NCI-H1105 (cell line): Measurements from ENCODE around the gene ANGPTL2.

Experiments
- DNase-seq: peaks from one replicate; lab custom pipeline; 2025; lab: John Stamatoyannopoulos, UW

Gene ANGPTL2

DNA sequence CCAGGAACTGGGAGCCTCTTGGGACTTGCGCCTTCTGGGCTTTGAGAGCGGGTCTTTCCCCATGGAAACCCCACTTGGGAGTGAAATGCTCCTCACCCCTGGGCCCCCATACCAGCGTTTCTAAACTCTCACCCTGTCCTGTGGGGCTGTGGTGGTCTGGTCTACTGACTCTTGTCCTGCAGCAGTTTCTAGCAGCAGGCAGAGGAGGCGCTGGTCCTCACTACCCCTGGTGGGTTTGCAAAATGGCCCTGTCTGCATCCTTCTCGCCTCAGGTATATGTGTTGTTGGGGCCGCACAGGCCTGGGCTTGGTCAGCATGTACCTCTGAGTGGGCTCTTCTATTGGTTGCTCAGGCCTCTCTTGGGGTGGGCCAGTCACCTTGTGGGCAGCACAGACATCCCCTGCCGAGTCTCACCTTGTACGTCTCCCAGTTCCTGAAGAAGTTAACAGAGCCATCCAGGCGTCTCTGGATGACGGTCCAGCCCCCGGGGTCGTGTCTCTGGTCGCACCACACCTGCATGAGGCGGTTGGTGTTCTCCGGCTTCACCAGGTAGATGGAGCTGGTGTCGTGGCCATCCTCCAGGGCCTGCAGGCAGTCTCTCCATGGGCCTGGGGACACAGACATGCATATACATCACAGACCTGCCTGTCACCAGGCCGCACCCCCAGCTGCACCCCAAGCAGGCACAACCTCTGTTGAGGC lies 29.0 kb downstream of the ANGPTL2 start:
- DNase-seq: no peak

DNA sequence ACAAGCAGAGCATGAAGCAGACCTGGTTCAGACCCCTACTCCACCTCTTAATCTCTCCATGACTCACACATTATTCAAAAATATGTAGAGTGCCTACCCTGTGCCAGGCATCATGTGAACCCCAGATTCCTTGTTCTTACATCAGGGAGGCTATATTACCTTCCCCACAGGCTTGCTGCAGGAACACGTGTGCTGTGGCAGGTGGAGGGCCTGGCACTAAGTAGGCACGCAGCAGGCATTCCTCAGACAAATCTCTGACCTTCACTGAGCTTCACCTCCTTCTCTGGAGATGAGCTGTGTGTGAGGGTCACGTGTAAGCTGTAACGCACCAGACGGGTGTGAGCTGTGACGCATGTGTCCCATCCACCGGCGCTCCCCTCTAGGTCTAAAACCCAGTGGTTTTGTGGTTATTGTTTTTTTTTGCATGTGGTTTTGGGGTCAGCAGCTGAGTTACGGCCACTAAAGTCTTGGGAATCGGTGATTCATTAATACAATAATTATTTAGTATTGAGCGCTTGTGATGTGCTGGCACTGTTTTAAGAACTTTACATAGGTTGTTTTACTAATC lies 30.3 kb downstream of the ANGPTL2 start:
- no peak for DNase-seq

DNA sequence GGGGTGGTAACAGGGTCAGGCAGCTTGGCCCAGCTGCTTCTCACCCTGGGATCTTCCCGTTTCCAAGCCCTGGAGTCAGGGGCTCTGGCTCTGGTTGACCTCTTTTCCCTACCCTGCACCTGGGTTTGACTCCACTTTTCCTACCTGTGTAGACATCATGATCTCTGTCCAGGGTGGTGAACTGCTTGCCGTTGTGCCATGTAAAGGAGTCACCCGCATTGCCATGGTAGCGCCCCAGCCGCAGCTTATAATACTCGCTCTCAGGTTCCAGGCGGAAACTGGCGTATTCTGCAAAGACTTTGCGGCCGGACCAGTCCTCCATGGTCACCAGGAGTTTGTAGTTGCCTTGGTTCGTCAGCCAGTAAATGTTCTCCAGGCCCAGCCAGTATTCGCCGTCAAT lies 30.9 kb downstream of the ANGPTL2 start:
- no peak for DNase-seq

DNA sequence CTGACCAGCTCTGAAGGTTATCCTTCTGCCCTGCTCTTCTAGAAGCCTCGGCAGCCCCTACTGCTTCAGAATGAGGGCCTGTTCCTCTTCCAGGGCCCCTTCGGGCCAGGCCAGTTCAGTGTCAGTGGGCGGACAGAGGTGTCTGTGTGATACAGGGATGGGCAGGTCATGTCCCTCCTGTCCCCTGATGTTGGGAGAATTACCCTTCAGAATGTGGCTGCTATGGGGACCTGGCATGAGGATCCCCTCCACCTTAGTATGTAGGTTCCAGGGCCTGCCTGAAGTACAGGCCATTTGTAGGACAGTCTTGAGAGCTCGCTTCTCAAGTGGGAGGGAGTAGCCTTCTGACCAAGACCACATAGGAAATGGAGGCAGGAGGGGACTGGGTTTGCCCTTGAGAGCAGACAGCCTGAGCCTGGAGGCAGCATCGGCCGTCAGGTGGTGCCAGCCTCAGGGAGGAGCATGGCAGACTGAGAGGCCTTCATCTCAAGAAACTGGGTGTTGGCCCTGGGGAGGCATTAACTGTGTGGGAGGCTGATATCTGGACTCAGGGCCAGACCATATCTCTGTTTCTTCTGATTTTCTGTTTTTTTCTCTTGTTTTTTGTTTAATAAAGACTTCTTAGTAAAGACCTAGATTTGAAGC lies 32.0 kb downstream of the ANGPTL2 start:
- no peak for DNase-seq

DNA sequence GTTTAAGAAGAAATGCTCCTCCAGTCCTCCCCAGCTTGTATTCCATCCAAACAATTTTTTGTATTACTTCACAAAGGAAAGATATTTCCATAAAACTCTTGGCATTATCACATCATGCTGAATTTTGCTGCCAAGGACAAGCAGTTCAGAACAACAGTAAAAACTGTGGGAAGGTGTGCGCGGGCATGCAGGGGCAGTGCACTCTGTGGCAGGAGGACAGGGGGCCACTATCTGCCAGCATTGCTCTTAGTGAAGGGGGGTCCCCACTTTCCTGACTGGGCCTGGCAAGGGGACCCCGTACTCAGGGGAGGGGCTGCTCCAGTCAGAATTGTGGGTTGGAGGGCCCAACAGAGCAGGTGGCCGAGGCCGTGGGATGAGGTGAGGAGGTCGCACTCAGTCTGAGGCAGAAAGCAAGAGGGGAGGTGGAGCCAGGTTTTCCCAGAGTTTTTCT lies 32.8 kb downstream of the ANGPTL2 start:
- no peak for DNase-seq

DNA sequence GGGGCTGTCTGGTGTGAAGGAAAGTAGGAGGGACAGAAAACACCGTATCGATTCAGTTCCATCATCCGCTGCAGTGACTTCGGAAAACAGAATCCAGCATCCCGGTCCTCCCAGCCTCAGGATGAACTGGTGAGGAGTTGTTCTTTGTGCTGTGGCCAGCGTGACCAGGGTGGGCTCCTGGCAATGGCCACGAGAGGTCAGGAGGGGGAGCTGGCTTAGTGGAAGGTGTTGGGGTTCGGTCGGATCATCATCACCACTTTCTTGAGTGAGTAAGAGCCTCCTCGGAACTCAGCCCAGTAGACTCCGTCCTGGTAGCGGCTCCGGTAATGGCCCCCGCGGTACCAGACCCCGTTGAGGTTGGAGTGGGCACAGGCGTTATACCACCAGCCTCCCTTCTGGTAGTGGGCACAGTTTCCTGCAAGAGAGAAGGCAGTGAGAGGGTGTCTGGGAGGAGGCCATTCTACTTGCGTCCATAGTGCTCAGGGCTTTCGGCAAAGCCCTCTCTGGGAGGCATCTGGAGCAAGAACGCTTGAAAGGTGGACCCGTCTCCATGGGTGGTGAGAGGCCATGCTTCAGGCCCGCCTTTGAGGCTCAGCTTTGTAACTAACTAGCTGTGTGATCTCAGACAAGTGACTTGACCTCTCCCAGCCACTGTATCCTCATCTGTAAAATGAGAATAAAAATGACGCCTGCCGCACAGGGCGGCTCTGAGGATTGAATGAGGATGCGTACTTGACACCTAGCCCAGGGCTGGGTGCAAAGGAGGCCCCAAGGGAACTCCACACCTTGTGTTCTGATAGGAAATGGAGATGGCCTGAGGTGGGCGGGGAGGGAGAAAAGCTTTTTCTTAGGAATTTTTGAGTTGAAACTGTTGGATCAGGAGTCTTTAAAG lies 33.5 kb downstream of the ANGPTL2 start:
- no peak for DNase-seq

DNA sequence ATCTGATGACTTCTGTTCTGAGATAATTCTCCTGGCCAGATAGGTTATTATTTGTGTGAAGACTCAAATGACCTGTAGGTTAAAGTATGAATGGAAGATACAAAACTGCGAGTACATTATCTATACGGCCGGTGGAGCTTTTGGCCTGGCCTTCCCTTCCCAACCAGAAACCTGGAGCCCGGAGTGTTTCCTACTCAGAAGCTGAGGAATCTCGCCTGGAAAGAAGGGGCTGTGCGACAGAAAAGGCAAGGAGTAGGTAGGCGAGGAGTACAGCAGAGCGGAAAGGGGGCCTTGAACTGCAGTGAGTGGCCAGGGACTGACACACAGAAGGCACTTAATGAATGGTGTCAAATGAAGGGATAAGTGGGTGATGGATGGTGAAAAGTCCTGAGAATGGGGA lies 34.6 kb downstream of the ANGPTL2 start:
- DNase-seq: no peak

DNA sequence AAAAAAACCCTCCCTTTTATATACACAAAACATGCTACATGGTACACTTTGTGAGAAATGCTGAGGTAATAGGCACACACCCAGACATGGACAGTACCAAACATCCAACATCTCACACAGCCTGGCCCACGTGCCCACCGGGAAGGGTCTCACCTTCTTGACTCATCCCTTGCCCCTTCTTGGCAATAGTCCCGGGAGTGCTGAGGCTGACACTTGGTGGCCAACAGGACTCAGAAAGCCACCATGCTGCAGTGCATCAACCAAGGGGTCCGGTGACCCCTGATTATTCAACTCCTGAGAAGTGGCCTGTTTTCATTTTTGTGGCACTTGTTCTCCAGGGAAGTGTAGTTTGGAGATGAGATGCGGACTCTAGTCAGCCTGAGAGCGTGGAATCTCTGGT lies 35.0 kb downstream of the ANGPTL2 start:
- DNase-seq: no peak

DNA sequence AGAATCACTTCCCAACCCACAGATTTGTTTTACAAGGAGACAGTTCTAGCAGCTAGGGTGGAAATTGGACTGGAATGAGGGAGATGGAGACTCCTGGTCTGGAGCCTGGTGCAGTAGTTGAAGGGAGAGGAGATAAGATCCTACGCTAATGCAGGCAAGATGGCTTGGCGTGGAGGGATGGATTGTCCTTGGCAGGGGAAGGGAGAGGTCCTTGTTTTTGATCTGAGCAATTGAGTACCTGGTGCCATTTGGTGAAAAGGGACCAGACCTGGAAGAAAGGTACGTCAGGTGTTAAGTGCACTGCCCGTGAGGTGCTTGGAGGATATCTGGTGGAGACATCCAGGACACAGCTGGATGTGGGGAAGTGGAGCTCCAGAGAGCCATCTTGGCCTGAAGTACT lies 35.7 kb downstream of the ANGPTL2 start:
- DNase-seq: no peak

DNA sequence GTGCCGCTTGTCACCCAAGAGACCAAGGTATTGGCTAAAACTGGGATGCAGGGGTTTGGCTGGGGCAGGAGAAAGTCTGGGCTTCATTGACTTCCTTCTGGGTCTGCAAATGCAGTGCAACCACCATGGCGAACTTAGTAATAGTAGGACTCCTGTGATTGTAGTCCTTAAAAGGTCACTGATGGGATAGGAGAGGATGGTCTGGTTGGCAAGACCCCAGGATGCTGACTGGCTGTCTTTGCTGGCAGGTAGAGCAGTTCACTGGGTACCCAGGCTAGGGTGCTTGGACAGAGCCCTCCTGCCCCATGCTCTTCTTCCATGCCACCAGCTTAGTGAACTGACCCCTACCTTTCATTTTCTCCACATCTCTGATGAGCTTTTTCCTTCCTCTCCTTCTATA lies 37.2 kb downstream of the ANGPTL2 start:
- DNase-seq: no peak

DNA sequence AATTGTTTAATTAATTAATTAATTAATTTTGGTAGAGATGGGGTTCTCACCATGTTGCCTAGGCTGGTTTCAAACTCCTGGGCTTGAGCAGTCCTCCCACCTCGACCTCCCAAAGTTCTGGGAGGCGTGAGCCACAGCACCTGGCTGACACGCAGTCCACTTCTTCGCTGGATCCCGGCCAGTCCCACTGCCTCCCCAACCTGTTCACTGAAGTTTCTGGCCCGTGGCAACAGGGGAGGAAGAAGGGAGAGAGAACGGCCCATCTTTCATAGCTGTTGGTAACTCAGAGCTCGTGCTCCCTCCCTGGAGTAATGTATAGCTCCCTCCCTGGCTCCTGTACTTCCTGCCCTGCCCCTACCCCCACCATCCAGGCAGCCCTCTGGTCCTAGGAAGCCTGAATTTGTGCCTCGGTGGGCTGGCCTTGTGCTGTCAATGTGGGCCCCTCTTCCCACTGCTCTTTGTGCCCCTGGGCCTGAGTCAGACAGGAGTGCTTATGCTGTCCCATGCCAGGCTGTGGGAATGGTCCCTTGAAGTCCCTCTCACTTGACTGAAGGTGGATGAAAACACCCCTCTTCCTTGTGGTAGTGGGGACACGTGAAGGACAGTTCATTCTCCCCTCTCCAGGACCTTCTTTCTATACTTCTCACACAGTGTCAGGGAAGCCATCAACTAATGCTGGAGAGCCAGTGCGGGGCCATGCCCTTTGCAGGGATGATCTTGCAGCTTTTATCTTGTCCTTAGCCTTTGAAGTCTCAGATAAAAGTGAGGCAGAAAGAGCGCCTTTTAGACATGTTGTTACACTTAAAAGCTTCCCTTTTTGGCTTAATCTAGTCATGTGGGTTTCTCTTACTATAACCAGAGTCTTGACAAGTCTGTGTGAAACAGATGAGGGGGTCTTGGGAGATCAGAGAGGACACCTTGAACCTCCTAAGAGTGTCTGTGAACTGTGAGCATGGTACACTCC lies 38.1 kb downstream of the ANGPTL2 start:
- no peak for DNase-seq

DNA sequence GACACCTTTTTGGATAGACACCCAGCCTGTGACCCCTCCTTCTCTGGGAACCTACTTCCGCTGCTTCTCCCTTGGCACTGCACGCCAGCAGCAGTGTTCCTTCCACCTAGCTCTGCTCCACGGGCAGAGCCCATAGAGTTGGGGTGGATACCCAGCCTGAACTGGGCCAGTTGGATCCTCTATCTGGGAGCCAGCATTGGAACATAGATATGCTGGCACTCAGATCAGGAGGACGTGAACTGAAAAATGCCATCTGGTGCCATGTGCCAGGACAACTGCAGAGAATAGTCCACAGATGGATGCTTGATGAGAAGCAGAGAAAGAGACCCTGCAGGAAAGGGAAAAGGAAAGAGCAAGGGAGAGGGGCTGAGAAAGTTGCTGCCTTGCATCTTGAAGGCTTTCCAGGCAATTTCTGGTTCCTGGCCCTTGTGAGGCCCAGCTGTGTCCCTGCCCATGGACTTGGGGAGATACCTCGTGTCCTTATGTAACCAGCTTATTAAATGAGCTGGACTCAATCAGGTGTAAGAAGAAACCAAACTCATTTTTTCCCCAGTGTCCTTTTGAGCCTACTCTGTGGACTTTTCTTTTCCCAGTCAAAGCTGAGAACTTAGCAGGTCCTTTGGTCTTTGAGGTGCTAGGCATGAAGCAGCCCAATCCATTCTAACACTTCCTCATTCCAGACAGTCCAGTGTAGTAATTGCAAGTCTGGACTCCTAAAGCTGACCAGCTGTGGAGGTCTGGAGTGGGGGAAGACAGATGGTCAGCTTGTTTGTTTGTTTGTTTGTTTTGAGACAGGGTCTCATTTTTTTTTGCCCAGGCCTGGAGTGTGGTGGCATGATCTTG lies 39.1 kb downstream of the ANGPTL2 start:
- DNase-seq: no peak

DNA sequence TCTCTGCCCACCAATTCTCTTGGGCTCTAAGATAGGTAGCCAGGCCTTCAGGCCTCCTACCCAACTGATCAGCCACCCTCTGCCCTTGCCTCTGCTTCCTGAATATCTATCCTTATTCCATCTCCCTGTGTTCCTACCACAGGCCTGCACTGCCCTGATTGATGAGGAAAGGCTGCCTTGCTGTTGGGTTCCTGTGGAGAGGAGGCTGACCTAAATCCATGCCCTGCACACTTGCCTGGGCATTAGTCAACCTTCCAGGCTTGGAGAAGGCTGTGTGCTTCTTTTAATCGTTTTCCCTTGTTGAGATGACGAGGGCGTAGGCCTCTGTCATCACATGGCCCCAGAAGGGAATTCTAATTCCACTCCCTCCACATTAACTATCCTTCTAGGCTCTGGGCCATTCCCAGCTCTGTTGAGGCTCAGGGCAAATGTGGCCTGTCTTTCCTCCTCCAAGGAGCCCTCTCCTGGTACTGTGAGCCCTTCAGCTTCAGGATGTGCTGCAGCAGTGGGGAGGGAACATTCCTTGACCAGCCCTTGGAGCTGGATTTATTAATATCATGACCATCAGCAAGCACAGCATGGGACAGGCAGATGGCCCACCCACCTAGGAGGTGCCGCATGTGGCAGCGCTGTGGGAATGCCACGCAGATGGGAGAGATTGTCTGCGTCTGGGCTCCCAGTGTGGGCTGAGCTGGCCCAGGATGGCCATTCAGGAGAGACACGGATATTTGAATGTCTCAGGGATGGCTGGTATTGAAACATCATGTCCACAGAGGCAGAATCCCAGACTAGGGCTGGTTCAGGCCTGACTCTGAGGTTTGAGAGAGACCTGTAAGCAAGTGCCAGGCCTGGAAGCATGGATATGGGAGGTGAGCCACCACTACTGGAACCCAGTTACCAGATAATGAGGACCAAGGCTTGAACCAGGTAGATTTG lies 40.9 kb downstream of the ANGPTL2 start:
- no peak for DNase-seq

DNA sequence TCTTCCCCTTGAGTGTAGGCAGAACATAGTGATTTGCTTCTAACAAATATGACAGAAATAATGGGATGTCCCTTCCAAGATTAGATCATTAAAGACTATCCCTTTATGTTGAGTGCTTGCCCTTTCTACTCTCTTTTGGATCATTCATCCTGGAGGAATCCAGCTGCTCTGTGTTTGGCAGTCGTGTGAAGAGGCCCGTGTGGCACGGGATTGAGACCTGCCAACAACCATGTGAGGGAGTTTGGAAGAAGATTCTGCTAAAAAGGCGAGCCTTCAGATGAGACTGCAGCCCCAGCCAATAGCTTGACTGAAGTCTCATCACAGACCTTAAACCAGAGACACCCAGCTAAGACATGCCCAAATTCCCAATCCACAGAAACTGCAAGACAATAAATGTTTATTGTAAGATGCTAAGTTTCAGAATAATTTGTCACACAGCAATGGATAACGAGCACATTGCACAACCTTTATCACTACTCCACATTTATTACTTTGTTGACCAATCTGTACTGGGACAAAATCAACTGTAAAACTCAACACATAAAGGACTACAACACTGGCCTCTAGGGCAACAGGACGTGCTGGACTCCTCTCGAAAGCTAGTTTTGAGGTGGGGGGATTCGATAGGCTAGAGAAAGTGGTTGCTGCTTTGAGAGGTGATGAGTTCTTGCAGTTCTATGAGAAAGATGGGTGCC lies 42.8 kb downstream of the ANGPTL2 start:
- no peak for DNase-seq

DNA sequence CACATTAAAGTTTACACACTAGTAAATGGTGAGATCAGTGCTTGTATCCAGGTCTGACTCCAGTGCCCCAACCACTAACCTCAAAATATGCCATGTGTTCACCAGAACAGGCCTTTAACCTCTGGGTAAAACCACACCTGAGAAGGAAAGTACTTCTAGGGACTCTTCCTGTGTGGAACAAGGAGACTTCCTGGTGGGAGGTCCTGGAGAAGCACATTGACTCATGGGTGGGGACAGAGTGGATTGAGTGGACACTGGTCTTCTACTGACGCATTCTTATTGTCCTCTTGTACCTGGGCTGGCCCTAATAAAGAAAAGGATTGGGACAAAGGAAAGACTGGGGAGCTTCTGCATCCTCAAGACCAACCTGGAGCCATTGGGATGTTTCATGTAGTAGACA lies 43.4 kb downstream of the ANGPTL2 start:
- no peak for DNase-seq

DNA sequence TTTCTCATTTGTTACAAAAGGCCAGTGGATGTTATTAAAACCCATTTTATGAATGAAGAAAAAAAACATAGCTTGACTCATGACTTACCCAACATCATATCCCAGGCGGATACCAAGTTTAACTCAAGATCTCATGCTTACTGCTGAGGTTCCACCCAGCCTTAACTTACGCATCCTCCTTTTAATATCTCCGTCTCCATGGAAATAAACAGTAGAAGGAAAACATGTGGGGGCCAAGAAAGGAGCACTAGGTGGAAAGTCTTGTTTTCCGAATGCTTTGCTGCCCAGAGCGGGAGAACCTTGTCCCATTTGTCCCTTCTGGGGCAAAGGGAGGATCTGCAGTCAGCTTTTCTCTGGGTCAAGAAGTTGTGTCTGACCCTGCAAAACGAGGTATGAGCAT lies 44.1 kb downstream of the ANGPTL2 start:
- no peak for DNase-seq

DNA sequence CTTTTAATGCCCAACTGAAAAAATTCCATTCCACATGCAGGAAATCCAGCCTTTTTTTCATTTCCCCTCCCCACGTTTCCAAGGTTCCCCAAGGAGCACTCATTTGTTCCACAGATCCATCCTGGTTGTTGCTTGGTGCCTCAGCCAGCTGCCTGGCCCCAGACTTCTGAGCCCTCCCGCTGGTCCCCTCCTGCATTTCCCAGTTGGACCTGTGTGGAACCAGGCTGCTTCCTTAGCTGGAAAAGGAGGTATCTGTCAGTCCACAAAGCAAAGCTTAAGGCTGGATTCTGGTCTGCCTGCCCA lies 44.8 kb downstream of the ANGPTL2 start:
- no peak for DNase-seq

DNA sequence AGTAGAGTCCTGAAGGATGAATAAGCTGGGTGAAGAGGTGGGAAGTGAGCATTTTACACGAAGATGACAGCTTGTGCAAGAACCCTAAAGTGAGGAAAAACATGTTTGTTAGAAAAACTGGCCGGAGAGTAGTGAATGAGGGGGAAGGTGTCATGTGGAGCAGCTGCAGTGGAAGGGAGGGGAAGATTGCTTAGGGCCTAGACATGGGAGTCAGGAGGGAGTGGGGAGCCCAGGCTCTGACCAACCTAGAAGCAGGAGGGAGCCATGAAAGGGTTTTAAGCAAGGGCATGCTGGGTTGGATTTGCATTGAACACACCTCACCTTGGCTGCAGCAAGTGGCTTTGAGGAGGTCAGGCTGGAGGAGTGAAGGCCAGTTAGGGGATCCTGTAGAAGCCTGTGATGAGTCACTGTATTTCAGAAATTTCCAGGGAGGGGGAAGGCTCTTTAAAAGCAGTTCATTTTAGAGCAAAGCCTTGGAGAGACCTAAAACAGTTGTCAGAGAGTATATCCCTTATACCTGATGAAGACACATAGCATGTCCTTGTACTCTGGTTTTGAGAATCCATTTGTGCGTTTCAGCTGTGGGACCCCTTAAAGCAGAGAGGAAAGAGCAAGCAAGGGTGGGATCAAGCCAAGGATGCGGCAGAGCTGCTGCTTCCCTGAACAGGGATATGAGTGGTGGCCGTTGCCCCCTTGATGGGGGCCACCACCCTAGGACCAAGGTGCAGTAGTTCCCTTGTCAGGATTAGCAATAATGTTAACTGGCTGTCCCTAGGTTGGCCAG lies 45.4 kb downstream of the ANGPTL2 start:
- DNase-seq: no peak
